ENCODE measurements around the gene SNX14.

DNA sequence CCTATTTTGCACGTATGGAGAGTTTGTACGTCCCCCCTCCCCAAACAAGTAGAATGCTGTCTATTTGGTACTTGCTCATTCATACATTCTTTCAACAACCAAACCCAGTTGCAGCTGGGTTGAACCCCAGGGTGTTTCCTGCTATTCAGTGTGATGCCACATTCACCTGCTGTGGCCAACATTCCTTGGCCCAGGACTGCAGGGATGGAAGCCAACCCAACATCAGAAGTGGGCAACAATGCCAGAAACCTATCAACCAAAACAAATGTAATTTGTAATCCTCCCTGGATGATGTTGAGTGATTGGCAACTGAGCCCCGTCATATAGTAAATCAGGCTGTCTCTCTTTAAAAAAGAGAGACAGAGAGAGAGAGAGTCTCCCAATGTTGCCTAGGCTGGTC is 134.9 kb downstream of the SNX14 start:
- TF ChIP-seq CTCF (IDR thresholded peaks at IDR 0.05; ENCODE audit: extremely low read depth in 1 of 2, insufficient read depth in 1 of 2, low read depth in 1 of 2, low read length in 2 of 2), result no peak
- TF ChIP-seq MAX (IDR thresholded peaks at IDR 0.05; ENCODE audit: insufficient read depth, insufficient read length), result no peak
- no peak for TF ChIP-seq MYC (IDR thresholded peaks at IDR 0.05; ENCODE audit: low read depth, low read length)
- TF ChIP-seq POLR2AphosphoS5 (IDR thresholded peaks at IDR 0.05; ENCODE audit: insufficient read depth, low read depth, low read length), result no peak
- TF ChIP-seq POLR2A (IDR thresholded peaks at IDR 0.05; ENCODE audit: low read depth, low read length), result no peak
- no peak for TF ChIP-seq EZH2 (IDR thresholded peaks at IDR 0.05; ENCODE audit: borderline replicate concordance, low read depth, low read length, severe bottlenecking)
- no peak for TF ChIP-seq GATA2 (IDR thresholded peaks at IDR 0.05; ENCODE audit: insufficient read depth, insufficient read length, low read depth, low read length)
- no peak for TF ChIP-seq FOS (IDR thresholded peaks at IDR 0.05; ENCODE audit: borderline replicate concordance, insufficient read depth, low read length)

All from endothelial cell of umbilical vein (primary cell).